Measurements from ENCODE around the gene CFAP141. TPM values are rescaled to one million over a fixed set of nuclear protein-coding genes. Genes with fewer than 3 reads are reported as not detected.

CFAP141 gene
- polyA plus RNA-seq, 2 of the 4 experiments (the other 2 are of a cell fraction): not detected

- no peak for TF ChIP-seq PBX3 (IDR thresholded peaks at IDR 0.05)
- peak; percentile 91 for TF ChIP-seq PHF8 (IDR thresholded peaks at IDR 0.05; ENCODE audit: borderline replicate concordance, low read depth)
These were observed 14.2 kb upstream of the CFAP141 start, which contains the start of gene UBAP2L (continued) for GRCh38 chr1:154220071-154220969.

GRCh38 chr1:154219541-154219940 lies 13.4 kb upstream of the CFAP141 start:
- POLR2A ChIA-PET: interaction anchor here (1.3 to 2.6 kb wide), 3 partner anchors 10 to 229 kb away, joined by 4 to 19 read pairs (median 8); partner anchors contain the start of gene RPS27
- WGBS (ENCODE audit: missing lambda C conversion rate): 4% methylated on average over 5 of the region's 5 CpGs
- no peak for DNase-seq (ENCODE audit: low read depth in 1 of 2, low spot score in 1 of 2)
- peak overlapping the region; percentile 99 to 100 for H3K27ac ChIP-seq
- H3K4me3 ChIP-seq: peak overlapping the region; percentile 98
- H3K4me1 ChIP-seq: peaks cover 52% of the 10 kb centered on the region
- no peak for ATAC-seq
- no peak for FAIRE-seq
- CTCF ChIA-PET: interaction anchor here (0.7 to 1.5 kb wide), 6 partner anchors 10 to 116 kb away, joined by 3 to 5 read pairs (median 4); no protein-coding TSS in a partner anchor
- TF ChIP-seq ATOH8 (CRISPR knock-in tag; IDR thresholded peaks at IDR 0.05; ENCODE audit: low read depth) (no peak), POLR2A (IDR thresholded peaks at IDR 0.05; ENCODE audit: low read length) (no peak), FOSL2 (IDR thresholded peaks at IDR 0.05) (no peak), FOSL2 (CRISPR knock-in tag; IDR thresholded peaks at IDR 0.05) (no peak), HDAC2 (IDR thresholded peaks at IDR 0.05) (no peak), HMGXB4 (CRISPR knock-in tag; IDR thresholded peaks at IDR 0.05; ENCODE audit: borderline replicate concordance) (no peak), E2F6 (IDR thresholded peaks at IDR 0.05; ENCODE audit: borderline replicate concordance, low read depth) (no peak), SMC3 (IDR thresholded peaks at IDR 0.05) (no peak), RAD21 (conservative IDR thresholded peaks at IDR 0.05 in 1 of 2, IDR thresholded peaks at IDR 0.05 in 1 of 2) (no peak), ZC3H11A (IDR thresholded peaks at IDR 0.05) (no peak), RARB (CRISPR knock-in tag; IDR thresholded peaks at IDR 0.05) (no peak), MYC (IDR thresholded peaks at IDR 0.05; ENCODE audit: borderline replicate concordance, low read length) (no peak), JUN (IDR thresholded peaks at IDR 0.05) (no peak), BHLHE40 (IDR thresholded peaks at IDR 0.05; ENCODE audit: low read depth, low read length) (no peak), NR3C1 (IDR thresholded peaks at IDR 0.05) (no peak), PBX3 (IDR thresholded peaks at IDR 0.05) (no peak), POLR2AphosphoS2 (conservative IDR thresholded peaks at IDR 0.05; ENCODE audit: low read length) (no peak), SREBF2 (IDR thresholded peaks at IDR 0.05) (no peak), GATA3 (IDR thresholded peaks at IDR 0.05; ENCODE audit: borderline replicate concordance) (no peak), FOXS1 (CRISPR knock-in tag; IDR thresholded peaks at IDR 0.05) (no peak)
- H3K9me3 ChIP-seq: no peaks in the 10 kb centered on the region
- peak overlapping the region; percentile 71 for H3K4me2 ChIP-seq

Measured in A549 (cell line).